H1 (cell line): ENCODE results near the gene BRICD5. TPM values are rescaled to one million over a fixed set of nuclear protein-coding genes. Genes with fewer than 3 reads are reported as not detected.

Source experiments
- JUND ChIP-seq: IDR thresholded peaks from 2 replicates; pipeline ENCODE4 v1.6.1; 2011; ENCODE audit warnings: mild to moderate bottlenecking, improper control_type of control experiment, low read length
- RAD21 ChIP-seq, 2 experiments: IDR thresholded peaks in 1 of 2; conservative IDR thresholded peaks in 1 of 2; 2 replicates each; pipeline ENCODE4 v1.6.1; 2011; ENCODE audit warnings: low read depth in 2 of 2, low read length in 2 of 2, improper control_type of control experiment in 1 of 2, inconsistent platforms in 1 of 2, mild to moderate bottlenecking in 1 of 2, moderate library complexity in 1 of 2
- RFX5 ChIP-seq: IDR thresholded peaks from 2 replicates; pipeline ENCODE4 v1.6.1; 2011; ENCODE audit warnings: low read depth, low read length, improper control_type of control experiment, borderline replicate concordance
- SP2 ChIP-seq: IDR thresholded peaks from 2 replicates; pipeline ENCODE4 v1.6.1; 2012; ENCODE audit warnings: mild to moderate bottlenecking, low read length, inconsistent platforms
- polyA plus RNA-seq, 7 experiments: library from polyadenylated mRNA; depleted of rRNA in 3 of 7; stranded (reverse) in 5 of 7; unstranded in 2 of 7; fragments of >200 nt in 5 of 7; fragments of 200-250 nt in 2 of 7; gene quantifications; 1 replicate in 5 of 7; 2 replicates in 1 of 7; 4 replicates in 1 of 7; pipeline versions ENCODE4 v1.2.1 to v1.2.3, GENCODE V29; 2011 to 2013; ENCODE audit warnings: missing spikeins in 2 of 7, mixed read lengths in 2 of 7
- total RNA-seq: library from RNA; stranded (reverse); fragmentation: NEBNext Ultra II Directional; extraction: Animal tissue kit (Norgen Biotek cat#: 25700); gene quantifications from 2 replicates; pipeline ENCODE4 v1.2.1, GENCODE V29; 2021
- TF ChIP-seq, protein P1 (sequence below): IDR thresholded peaks from 2 replicates; pipeline ENCODE4 v1.6.1; 2012; ENCODE audit warnings: inconsistent platforms

Gene BRICD5
- total and polyA plus RNA-seq, 2 of the 8 experiments (the other 6 are each of a cell fraction or from before 2014, with no cell fraction given), result 8.5 to 14.2 TPM

DNA sequence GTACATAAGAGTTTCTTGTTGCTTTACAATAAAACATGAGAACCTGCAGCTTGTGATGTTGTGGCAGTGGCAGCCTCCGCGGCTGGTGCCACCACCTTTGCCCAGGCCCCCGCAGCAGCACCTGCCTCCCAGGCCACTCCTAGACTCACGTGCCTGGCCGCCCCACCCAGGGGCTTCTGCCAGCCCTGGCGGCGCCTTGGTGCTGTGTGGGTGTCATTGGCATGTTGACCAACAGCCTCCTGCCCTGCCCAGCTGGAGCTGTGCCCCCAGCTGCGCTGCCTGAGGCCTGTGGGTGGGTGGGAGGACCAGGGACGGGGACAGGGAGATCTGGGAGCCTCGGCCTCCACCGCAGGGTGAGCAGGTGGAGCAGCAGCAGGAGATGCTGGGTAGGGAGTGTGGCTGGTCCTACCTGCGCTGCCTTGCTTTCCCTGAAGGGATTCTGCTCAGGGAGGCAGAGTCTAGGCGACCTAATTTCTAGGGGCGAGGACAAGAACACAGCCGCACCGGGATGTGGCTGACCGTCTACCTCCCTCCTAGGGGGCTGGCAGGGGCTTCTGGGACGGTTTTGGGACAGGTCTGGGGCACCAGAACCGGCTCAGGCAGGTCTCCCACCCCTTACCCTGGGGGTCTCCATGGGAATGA lies 25.2 kb upstream of the BRICD5 start (continued):
- TF ChIP-seq RFX5 (no peak), JUND (no peak), RAD21 (IDR thresholded peaks at IDR 0.05 in 1 of 2, conservative IDR thresholded peaks at IDR 0.05 in 1 of 2; ENCODE audit: low read depth in 2 of 2, low read length in 2 of 2) (no peak), SP2 (no peak)
- TF ChIP-seq, protein P1, sequence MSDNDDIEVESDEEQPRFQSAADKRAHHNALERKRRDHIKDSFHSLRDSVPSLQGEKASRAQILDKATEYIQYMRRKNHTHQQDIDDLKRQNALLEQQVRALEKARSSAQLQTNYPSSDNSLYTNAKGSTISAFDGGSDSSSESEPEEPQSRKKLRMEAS, result no peak
